WI38 (cell line): ENCODE measurements around the gene AK8.

Experiments
- H3K4me3 ChIP-seq: 2 replicates; pipeline ENCODE4 v1.5.1; 2011; ENCODE audit warnings: low read depth, mild to moderate bottlenecking, control low read depth, low read length
- CTCF ChIP-seq: IDR thresholded peaks from 2 replicates; pipeline ENCODE4 v1.5.1; 2012; ENCODE audit warnings: low read depth, mild to moderate bottlenecking, control low read depth, low read length

The AK8 gene

DNA sequence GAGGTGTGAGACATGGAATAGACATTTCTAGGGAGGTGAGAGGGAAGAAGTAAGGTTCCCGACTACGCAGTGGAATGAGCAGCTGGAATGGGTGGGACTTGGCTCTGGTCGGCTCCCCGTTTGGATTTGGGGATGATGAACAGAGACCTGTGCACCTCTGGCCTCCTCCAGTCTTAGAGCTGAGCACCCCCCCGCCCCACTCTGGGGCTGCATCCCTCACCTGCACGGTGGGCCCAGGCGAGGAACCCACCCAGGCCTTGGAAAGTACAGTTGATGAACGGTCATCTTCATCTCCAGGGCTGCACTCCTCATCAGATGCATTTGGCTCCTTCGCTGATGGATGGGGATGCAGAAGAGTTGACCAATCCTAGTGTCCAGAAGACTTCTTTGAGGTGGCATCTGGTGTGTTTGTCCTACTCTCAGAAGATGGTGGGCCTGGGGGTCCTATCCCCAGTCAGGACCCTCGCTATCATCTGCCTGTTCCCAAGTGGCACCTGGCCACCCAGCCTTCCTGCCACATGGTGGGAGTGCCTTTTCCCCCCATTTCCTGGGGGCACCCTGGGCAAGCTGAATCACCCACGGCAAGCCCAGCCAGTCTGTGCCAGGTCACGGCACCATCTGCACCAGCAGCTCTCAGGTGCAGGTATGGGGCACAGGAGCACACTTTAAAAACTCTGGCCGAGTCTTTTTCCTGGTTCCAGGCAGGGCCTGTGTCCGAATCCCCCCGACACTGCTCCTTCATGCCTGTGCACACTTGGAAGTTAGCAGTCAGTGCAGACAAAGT lies 137.4 kb downstream of the AK8 start:
- no peak overlapping the region for H3K4me3 ChIP-seq
- TF ChIP-seq CTCF: no peak

- TF ChIP-seq CTCF: no peak
- no peak overlapping the region for H3K4me3 ChIP-seq
Measured at GRCh38 chr9:132739710-132740310, 138.3 kb downstream of the AK8 start.

- TF ChIP-seq CTCF: no peak
- no peak overlapping the region for H3K4me3 ChIP-seq
Measured at GRCh38 chr9:132733260-132733815, 144.7 kb downstream of the AK8 start.

- H3K4me3 ChIP-seq: no peak overlapping the region
- TF ChIP-seq CTCF: no peak
Measured at GRCh38 chr9:132732326-132733259, 145.5 kb downstream of the AK8 start.

GRCh38 chr9:132731230-132731629 lies 146.9 kb downstream of the AK8 start:
- H3K4me3 ChIP-seq: no peak overlapping the region
- TF ChIP-seq CTCF: no peak

DNA sequence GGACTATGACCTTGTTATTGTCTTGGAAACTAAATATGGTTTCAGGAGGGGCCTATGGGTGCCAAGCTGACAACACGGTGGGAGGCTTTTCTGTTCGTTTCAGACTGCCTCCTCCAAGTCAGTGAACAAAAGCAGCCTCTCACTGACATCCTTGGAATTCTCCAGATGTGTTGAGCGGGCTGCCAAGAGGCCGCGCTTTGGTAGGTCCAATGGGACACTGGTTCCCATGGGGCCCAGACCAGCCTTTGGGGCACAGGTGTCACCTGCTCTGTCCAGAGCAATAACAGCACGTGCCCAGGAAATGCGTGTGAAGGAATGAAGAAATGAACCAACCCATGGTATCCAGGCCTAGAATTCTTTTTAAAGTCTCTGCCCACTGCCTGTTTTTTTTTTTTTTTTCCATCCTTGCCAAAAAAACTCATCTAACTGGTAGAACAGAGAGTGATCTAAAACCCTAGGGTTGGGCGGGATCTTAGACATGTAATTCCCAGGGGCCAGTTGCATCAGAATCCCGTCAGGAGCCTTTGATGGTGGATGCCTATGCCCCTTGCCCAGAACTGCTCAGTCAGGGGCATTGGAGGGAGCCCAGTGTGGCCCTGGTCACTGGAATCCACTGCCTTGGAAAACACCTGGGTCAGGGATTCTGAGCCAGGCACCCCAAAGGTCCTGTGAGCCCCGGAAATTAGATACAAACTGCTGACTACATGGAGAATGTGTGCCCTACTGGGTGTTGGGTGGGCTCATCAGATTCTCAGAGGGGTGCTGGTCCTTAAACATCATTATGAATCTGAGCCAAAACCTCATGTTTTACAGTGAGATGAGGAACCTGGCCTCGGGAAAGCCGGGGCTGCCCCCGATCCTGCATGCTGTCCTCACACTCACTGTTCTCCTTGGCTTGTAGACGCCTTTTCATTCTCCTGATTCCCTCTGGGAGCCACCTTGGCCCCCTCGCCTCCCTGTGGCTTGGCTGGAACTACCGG lies 147.7 kb downstream of the AK8 start:
- no peak overlapping the region for H3K4me3 ChIP-seq
- no peak for TF ChIP-seq CTCF
